Amygdala (tissue), 56 donors: ENCODE results near the gene AHR.
A peak's percentile ranks its signal among the peaks of the same experiment; 100 is the strongest.

Experiments used
- DNase-seq, 56 donors: peaks; one replicate each; lab custom pipeline; 2025; lab: John Stamatoyannopoulos, UW

The AHR gene

GRCh38 chr7:17298102-17298839 is at the start of gene AHR:
Gene AHR (plus strand): TSS chr7:17298652. CDS start chr7:17299265, 613 bp downstream.
- DNase-seq = peak; percentile 28 to 97 (median 86)

GRCh38 chr7:17253885-17254284 is 44.6 kb upstream of the AHR start:
- no peak for DNase-seq

GRCh38 chr7:17255926-17256325 is 42.5 kb upstream of the AHR start:
- no peak for DNase-seq

GRCh38 chr7:17256375-17256774 is 42.1 kb upstream of the AHR start:
- DNase-seq = no peak

GRCh38 chr7:17266565-17266964 is 31.9 kb upstream of the AHR start:
- no peak for DNase-seq

- DNase-seq = no peak
Measured at GRCh38 chr7:17269341-17270221, 28.9 kb upstream of the AHR start.

- DNase-seq = no peak
Measured at GRCh38 chr7:17274551-17275245, 23.8 kb upstream of the AHR start.

- DNase-seq = no peak
Measured at GRCh38 chr7:17275749-17276671, 22.4 kb upstream of the AHR start.

GRCh38 chr7:17279061-17279460 is 19.4 kb upstream of the AHR start:
- DNase-seq = no peak

- DNase-seq = peak in 1 of 56 donors; percentile 4
Measured at GRCh38 chr7:17289074-17289645, 9.3 kb upstream of the AHR start.

- no peak for DNase-seq
Measured at GRCh38 chr7:17292843-17293242, 5.6 kb upstream of the AHR start.

GRCh38 chr7:17293481-17293880 is 5.0 kb upstream of the AHR start:
- DNase-seq = no peak

GRCh38 chr7:17297243-17297642 is 1.2 kb upstream of the AHR start:
- no peak for DNase-seq

- DNase-seq = peak in 24 of 56 donors; percentile 1 to 58 (median 24)
Measured at GRCh38 chr7:17298840-17299482, 509 bp downstream of the AHR start.

GRCh38 chr7:17299483-17299991 is 1.1 kb downstream of the AHR start:
- peak in 6 of 56 donors; percentile 7 to 44 (median 16) for DNase-seq

GRCh38 chr7:17300012-17300411 is 1.6 kb downstream of the AHR start:
- DNase-seq = no peak

GRCh38 chr7:17300437-17300836 is 2.0 kb downstream of the AHR start:
- no peak for DNase-seq
